ENCODE results near the gene DGAT2. TPM values are rescaled to one million over a fixed set of nuclear protein-coding genes. Genes with fewer than 3 reads are reported as not detected.

Gene DGAT2
- total RNA-seq, 1 experiment from 2014 or later: 1.6 TPM

- H3K4me3 Mint-ChIP-seq: no peak overlapping the region
- no peaks in the 10 kb centered on the region for H3K4me1 Mint-ChIP-seq
- no peaks in the 10 kb centered on the region for H3K27me3 Mint-ChIP-seq (ENCODE audit: low read depth)
- no peak for ATAC-seq
- no peak overlapping the region for H3K27ac Mint-ChIP-seq
- POLR2A ChIA-PET: interaction anchor here (0.5 kb wide), 1 partner anchor 982 kb away, joined by 3 read pairs; no protein-coding TSS in a partner anchor
- H3K9me3 Mint-ChIP-seq: no peaks in the 10 kb centered on the region
- TF ChIP-seq FOXK1 (CRISPR knock-in tag; IDR thresholded peaks at IDR 0.05): no peak
- no peak for TF ChIP-seq ERG (CRISPR knock-in tag; IDR thresholded peaks at IDR 0.05)
- no peak for TF ChIP-seq STAT6 (CRISPR knock-in tag; conservative IDR thresholded peaks at IDR 0.05; ENCODE audit: low read depth)
- TF ChIP-seq TP53 (CRISPR knock-in tag; IDR thresholded peaks at IDR 0.05): no peak
- TF ChIP-seq SMAD4 (CRISPR knock-in tag; IDR thresholded peaks at IDR 0.05): no peak
- CTCF ChIA-PET: interaction anchor here (0.7 to 1.1 kb wide), 2 partner anchors 20 to 117 kb away, joined by 3 read pairs; no protein-coding TSS in a partner anchor
- no peaks in the 10 kb centered on the region for H3K36me3 Mint-ChIP-seq
- DNase-seq (ENCODE audit: low spot score): no peak
Observed at GRCh38 chr11:75822541-75822940, 54.0 kb downstream of the DGAT2 start.

GRCh38 chr11:75823415-75823814 lies 54.8 kb downstream of the DGAT2 start:
- no peaks in the 10 kb centered on the region for H3K9me3 Mint-ChIP-seq
- no peak for DNase-seq (ENCODE audit: low spot score)
- TF ChIP-seq CTCF (IDR thresholded peaks at IDR 0.05) (no peak), TCF7 (CRISPR knock-in tag; IDR thresholded peaks at IDR 0.05; ENCODE audit: low read depth) (no peak), ZNF219 (CRISPR knock-in tag; IDR thresholded peaks at IDR 0.05; ENCODE audit: borderline replicate concordance) (no peak), USF2 (CRISPR knock-in tag; IDR thresholded peaks at IDR 0.05) (no peak), PRDM15 (CRISPR knock-in tag; IDR thresholded peaks at IDR 0.05) (no peak), SMAD3 (CRISPR knock-in tag; IDR thresholded peaks at IDR 0.05; ENCODE audit: borderline replicate concordance) (no peak), ATF3 (CRISPR knock-in tag; conservative IDR thresholded peaks at IDR 0.05) (no peak), KAT7 (CRISPR knock-in tag; IDR thresholded peaks at IDR 0.05; ENCODE audit: borderline replicate concordance) (no peak), SP1 (CRISPR knock-in tag; conservative IDR thresholded peaks at IDR 0.05) (no peak), ZNF263 (CRISPR knock-in tag; IDR thresholded peaks at IDR 0.05; ENCODE audit: low read depth) (no peak)
- H3K4me3 Mint-ChIP-seq: no peak overlapping the region
- H3K36me3 Mint-ChIP-seq: no peaks in the 10 kb centered on the region
- H3K4me1 Mint-ChIP-seq: no peaks in the 10 kb centered on the region
- H3K27me3 Mint-ChIP-seq (ENCODE audit: low read depth): no peaks in the 10 kb centered on the region
- ATAC-seq: no peak
- POLR2A ChIA-PET: no interaction called here
- CTCF ChIA-PET: interaction anchor here (0.7 kb wide), 1 partner anchor 20 kb away, joined by 3 read pairs; no protein-coding TSS in a partner anchor
- no peak overlapping the region for H3K27ac Mint-ChIP-seq

Measured in WTC11 (cell line).